ENCODE measurements around the gene PKDCC.

PKDCC gene

DNA sequence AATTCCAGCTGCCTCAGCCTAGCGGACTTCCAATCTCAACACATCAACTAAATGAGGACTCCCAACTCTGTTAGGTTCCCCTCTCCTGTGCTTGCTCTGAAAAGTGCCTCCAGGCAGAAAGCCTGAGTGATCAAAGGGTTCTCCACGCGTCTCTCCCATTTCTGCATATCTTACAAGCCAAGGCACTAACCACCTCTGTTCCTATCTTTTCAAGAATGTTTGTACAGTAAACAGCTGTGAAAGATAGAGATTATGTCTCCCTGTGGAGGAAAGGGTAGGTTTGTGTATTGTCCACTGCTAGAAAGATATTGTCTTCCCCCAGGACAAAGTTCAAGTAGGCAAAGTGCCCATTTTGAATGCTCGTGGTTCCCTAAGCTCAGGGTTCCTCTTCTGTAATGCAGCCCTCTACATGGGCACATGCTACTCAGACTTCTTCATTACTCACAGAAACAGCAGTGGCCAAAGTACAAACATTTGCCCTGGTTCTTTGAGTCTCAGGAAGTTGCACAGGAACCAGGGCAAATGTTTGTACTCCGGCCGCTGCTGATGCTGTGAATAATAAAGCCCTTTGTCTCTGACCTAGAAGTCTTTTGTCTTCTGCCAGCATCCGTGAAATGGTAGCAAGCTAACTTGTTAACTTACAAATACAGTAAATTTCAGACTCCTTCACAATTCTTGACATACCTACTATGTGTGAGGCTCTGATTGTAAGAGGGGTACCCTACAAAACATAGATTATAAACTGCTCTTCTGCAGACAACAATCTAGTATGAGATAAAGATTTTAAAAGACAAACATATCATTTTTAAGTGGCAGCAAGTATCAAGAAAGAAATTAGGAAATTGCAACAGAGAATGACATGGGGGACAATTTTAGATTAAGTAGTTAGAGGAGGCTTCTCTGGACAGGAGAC lies 44.5 kb downstream of the PKDCC start:
- no peak for DNase-seq

DNA sequence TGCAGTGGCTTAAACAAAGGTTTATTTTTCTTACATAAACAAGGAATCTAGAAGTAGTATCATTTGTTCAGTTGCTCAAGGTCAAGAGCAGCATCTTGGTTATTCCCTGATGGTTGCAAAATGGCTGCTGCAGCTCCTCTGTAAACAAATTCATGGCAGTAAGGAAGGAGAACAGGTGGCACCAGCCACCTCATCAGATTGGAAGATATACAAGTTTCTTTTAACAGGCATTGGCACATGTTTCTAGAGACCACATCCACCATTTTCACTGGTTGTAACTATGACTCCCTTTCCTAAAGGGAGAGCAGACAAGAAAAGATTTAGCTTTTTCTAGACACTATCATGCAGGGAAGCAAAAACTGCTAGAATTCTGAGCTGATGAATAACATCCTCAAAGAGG lies 46.3 kb downstream of the PKDCC start:
- no peak for DNase-seq

DNA sequence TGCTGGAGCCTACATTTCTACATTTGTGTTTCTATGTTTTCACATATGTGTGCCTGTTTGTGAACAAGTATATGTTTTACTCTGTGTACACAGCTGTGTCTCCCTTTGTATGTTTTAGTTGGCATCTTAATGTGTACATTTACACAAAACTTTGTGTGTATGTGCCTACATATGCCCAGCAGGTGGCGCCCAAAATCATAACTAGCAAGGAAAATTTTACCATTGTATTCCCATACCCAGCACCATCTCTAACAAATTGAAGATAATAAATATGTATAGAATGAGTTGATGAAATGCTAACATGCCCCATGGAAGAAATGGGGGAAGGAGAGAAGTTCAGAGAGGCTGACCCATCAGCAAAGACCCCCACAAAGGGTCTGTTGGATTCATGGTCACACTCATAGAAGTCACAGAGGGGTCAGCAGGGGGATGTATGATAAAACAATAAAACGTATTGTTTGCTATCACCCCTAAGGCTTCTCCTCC lies 48.1 kb downstream of the PKDCC start:
- DNase-seq: peak; percentile 81

DNA sequence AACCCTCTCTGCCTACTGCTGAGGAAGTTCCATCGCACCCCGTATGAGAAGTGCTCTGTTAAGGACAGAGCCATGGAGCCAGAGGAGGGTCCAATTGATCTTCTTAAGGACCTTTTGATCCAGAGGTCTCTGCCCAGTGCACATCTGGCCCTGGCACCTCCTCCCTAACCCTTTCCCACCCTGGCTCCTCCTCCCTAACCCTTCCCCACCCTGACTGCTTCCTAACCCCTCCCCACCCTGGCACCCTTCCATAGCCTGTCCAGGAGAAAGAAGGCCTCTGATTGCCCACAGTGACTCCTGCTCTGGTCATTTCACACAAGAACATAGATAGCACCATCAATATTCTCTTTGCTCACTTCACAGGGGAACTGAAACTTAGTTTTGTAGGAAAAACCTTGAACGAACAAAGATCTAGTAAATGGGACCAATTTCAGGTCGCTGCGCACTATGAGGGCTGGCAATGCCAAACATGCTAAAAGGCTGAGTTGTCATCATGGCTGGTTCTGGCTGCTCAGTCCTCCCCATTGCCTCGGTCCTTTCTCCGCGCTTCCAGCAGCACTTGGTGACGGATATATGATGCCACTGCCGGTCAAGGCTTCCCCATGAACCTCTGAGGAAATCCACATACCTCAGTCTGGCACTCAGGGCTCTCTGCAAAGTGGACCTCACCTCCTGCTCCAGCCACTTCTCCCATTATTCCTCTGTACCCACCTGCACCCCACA lies 49.2 kb downstream of the PKDCC start:
- no peak for DNase-seq

DNA sequence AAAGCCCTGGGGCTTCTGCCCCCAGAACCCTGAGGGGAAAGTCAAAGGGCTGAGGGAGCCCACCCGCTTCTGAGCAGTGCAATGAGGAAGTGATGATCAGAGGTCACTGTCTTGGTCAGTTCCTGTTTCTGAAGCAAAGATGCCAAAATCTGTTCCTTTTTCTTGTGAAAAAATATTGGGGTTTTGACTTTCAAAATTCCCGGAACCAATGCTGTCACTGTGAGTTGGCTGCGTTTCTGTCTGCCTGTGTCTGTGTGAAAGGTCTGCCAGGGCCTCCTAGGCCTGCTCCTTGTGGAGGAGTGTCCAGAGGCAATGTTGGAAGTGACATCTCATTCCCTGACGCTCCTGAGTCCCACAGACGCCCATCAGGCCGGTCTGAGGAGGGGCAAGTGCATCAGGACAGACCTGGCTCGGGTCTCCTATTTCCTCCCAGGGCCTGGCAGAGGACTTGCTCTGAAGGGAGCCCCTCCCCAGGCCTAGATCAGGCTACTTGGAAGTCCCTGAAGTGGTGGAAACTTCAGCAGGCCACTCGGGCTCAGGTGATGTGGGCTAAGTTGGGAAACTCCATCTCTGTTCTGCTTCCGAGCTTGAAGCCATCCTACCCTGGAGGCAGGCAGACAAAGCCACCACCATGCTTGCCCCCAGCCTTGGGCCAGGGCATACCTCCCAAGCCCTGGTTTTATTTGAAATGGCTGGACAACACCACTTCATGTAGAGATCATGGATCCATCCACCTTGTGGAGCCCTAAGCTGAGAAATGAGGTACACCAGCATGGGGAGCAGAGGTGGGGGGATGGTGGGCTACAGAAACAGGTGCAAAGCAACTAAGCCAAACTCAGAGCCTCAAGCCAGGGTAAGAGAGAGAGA lies 51.0 kb downstream of the PKDCC start:
- DNase-seq: no peak

DNA sequence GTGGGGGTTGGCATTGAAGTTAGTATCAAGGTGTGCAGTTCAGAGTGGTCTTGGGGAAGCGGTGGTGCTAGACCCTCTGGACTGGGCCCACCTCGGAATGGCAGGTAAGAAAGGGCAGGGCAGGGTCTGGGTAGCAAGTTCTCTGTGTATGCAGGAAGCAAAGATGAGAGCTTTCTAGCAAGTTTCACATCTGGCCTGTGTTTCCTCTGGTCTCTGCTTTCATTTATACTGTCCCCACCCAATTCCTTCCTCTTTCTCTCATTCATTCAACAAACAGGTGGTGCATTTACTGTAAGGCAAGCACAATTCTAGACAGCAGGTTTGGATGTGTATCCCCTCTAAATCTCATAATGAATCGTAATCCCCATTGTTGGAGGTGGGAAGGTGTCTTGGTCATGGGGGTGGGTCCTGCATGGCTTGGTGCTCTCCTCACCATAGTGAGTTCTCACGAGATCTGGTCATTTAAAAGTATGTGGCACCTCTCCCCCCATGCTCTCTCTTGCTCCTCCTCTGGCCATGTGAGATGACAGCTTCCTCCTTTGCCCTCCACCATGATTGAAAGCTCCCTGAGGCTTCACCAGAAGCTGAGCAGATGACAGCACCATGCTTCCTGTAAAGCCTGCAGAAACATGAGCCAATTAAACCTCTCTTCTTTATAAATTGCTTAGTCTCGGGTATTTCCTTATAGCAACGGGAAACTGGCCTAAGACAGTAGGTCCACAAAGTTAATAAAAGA lies 51.8 kb downstream of the PKDCC start:
- DNase-seq: no peak

DNA sequence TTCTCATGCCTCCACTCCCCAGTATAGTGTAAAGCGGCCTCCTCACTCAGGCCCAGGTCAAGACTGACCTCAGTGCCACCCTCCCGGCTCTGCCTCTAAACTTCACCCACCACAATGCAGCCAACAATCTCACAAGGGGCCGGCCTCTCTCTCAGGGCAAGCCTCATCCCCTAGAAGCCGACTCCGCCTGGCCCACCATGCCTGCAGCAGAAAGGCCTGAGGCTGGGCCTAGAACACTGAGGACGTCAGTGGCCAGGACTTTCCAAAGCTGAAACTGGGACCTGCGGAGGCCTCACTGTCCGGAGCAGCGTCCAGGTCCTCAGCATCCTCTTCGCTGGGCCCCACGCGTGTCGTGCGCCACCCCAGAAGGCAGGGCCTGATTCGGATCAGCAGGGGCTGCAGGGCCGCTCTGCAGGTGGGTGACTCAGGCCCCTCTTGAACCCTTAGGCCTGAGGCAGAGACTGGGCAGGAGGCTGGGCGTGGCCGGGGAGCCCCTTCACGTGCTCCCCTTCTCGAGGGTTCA lies 52.9 kb downstream of the PKDCC start:
- no peak for DNase-seq

DNA sequence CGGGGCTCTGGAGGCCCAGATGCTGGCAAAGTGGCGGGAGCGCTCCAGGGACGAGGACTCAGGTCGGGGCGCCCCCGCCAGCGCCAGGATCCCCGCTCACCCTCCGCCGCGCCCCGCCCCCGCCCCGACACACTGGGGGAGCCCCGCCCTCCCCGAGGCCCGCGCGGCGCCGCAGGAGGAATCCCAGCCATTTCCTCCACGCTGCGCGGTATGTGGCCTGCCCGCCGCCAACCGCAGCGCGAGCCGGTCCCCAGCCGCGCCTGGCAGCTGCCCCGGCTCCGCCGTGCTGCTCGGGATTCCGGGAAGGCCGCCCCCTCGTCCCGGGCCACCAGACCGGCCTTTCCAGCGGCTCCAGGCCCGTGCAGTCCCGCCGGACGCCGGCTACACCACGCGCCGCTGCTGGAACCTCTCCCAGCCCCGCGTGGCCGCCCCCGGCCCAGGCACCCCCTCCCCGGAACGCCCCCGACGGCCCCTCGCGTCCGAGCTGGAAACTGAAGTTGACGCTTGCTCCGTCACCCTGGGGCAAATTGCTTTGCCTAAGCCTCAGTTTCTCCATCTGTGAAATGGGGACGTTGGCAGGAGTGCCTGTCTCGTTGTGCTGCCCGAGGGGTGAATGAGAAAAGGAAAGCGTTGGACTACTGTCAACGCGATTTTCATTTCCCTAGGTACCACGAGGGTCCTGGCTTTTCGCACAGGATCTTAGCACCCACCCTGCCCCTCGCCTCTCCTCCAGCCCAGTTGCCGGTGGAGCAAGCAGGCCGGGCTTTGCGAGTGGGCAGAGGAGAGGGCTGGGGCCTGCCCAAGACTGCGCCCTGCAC lies 53.6 kb downstream of the PKDCC start:
- peak; percentile 77 for DNase-seq

DNA sequence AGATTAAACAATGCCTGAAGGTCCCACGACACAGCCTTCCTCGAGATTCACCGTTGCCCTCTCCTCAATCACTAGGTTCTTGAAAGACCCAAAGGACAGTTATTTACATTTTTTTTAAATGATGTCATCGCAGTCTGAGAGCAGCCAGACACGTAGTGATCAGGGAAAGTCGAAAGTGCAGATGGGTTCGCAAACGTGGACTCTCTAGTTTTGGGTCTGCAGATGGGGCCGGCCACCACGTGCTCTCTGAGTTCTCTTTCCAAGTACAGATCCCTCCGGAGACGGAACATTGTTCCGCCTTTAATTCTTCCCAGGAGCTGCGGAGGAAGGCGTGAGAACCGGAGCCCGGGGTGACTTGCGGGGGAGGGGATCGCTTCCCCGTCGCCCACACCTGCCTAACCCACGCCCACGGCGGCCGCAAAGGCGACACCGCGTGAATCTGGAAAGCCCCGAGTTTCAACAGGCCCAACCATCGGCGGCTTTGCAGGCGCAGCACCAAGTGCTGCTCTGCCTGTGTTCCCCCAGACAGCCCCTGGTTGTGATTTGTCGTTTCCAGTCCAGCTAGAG lies 54.3 kb downstream of the PKDCC start:
- peak; percentile 97 for DNase-seq

DNA sequence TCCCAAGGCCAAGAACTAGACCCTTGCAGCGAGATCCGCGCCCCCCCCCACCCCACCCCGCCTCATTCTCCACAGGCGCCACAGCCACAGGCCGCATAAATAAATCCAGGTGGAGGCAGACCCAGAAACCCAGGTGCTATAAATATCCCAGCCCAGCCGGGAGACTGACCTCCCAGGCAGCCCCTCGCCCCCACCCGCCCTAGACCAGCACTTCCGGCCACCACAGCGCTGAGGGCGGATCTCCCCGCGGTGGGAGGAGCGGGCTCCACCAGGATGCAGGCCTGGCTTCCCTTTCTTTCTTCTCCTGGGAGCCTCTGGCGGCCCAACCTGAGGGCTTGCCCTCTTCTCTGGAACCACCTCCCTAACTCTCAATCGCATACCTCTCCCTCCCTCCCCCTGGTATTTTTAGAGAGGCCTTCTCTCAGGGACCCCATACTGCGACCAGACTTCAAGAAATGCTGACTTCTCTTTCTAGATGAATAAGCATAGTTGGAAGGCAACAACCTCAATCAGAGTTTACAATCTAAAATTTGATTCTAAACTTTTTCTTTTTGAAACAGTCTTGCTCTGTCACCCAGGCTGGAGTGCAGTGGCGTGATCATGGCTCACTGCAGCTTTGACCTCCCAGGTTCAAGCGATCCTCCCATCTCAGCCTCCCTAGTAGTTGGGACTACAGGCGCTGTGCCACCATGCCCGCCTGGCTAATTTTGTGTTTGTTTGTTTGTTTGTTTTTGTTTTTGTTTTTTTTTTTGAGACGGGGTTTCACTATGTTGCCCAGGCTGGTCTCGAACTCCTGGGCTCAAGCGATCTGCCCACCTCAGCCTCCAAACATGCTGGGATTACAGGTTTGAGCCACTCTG lies 55.0 kb downstream of the PKDCC start:
- DNase-seq: no peak

DNA sequence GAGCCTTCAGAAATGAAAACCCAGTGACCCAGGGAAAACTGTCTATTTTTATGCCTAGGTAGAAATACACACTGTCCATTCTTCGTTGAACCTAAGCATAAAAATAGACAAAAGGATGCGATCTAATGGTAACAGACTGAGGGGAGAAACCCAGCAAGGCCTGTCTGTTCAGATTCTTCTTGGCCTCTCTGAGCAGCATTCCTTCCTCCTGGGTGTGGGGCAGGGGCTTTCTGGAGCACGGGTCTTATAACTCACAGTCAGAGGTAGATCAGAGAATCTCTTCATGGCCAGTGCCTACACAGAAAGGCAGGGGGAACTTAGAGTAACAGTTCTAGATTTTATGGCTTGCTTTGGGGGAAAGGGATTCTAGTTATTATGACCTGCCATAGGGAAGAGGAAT lies 56.0 kb downstream of the PKDCC start:
- no peak for DNase-seq

DNA sequence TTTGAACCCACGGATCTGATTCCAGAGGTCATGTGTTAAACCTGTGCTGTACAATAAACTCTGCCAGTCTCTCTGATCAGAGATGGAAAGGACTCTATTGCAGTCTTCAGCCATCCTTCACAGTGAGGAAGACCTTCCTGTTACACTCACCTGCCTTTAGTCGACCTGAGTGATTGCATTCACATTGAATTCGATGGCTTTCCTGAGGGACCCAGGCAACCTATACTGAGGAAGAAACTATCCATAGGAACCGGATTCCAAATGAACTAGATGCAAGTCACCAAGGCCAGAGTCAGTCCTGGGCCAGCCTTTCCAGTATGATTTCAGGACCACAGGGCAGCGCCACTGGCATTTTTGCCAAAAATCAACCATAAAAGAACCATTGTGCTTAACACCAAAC lies 56.8 kb downstream of the PKDCC start:
- no peak for DNase-seq

DNA sequence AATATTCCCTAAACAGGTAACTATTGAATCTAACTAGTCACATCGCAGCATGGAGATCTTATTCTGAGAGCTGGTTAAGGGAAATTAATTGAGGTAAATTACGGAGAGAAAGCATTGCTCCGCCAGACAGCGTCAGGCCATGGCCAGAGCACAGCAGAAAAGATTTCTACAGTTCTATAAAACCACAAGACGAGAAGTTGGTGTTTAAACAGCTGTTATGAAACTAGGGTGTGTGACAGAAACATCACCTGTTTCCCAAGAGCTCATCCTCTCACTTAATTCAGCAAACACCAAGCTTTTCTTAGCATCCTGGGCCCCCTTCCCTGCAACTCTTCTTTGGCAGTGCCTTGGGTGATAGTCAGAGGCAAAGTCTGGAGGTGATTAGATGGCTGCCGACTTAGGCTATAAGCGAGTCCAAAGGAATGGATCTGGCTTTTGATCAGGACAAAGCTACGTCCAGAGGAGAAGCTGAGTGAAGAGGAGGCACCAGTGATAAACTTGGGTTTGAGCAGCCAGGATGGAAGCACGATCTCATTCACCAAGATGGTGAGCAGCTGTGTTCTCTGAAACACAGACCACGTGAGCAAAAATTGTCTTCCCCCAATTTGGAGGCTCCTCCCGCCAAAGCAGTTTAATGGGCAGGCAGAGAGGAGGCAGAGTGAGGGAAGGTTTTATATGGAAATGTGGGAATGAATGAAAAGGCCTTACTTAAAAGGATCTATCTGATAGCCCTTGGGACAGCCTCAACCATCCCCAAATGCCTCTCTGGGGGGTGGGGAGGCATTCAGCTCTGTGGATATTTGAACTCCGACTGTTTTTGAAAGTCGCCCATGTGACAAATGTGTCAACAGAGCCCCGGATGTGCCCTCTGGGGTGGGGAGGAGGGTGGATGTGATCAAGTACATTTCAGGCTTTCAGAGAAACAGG lies 57.8 kb downstream of the PKDCC start:
- DNase-seq: peak; percentile 91

DNA sequence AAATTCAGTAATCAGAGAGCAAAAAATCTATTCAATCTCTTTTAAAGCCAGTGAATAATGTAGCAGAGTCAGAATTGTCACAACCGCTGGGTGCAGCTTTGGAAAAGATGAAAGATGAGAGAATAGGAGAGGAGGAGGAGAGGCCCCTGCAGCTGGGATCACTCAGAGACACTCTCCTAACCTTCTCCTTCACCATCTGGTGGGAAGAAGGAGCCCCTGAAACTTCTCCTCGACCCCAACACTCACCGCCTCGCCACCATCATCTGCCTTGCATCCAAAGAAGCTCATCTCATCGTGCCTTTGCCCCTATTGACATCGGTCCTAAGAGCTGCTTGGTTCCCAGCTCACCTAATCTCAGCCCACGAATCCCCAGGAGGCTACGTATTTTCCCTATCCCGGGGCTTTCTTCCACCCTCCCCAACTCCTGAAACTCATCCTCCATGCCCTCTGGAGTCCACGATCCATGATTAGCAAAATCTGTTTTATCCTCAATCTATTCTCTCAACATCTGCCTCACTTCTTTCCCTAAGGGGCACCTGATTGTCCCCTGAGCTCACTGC lies 58.5 kb downstream of the PKDCC start:
- DNase-seq: no peak

DNA sequence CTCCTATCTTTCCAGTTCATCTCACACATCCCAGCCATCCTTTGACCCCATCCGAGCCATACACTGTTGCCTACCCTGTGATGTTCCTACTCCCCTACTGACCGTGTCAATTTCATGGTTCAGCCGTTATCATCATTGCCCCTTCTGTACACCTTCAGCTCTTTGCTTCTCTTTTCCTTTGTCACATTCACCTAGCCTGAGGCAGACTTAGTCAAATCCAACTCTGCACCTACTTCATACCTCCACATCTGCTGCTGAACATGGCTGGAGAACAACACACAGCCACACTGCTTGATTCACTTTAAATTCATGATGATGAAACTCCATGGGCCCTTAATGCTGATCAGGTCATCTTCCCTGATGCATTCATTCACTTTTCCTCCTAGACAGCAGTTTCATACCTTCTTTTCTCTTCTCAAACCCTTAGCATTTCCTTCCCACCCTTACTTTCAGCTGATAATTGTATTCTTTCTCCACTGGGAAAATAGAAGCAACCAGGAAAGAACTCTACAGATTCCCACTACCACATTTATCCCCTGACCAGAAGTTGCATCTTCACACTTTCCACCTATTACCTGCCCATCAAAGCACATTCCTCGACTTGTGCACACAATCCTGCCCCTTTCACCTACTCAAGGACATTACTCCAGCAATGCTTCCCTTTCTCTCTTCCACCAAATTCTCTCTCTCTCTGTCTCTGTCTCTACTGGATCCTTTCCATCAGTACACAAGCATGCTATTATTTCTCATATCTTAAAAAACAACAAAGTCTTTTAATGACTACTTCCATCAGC lies 59.6 kb downstream of the PKDCC start:
- no peak for DNase-seq

Measured in CD4-positive, alpha-beta T cell treated with Interleukin-12 subunit alpha and Interleukin-12 subunit beta, for 1 hour (primary cell).